HG03571 (cell line): ENCODE measurements around the gene RGS6.

Source experiments
- ATAC-seq: cut with Tn5 transposase; IDR thresholded peaks from one replicate; pipeline ENCODE4 v1.9.1; 2021; ENCODE audit not compliant: unreplicated experiment

RGS6 gene

GRCh38 chr14:72013721-72014345, 81.6 kb downstream of the RGS6 start:
- no peak for ATAC-seq

- no peak for ATAC-seq
These were observed 82.3 kb downstream of the RGS6 start for GRCh38 chr14:72014486-72014885.

- ATAC-seq, result no peak
These were observed 85.1 kb downstream of the RGS6 start for GRCh38 chr14:72017290-72017689.

GRCh38 chr14:72023128-72024042, 91.2 kb downstream of the RGS6 start:
- ATAC-seq, result no peak

- no peak for ATAC-seq
These were observed 91.8 kb downstream of the RGS6 start for GRCh38 chr14:72024043-72024407.

GRCh38 chr14:72024504-72024903, 92.3 kb downstream of the RGS6 start:
- no peak for ATAC-seq

- ATAC-seq, result no peak
These were observed 94.3 kb downstream of the RGS6 start for GRCh38 chr14:72026536-72026935.

- ATAC-seq, result no peak
These were observed 94.8 kb downstream of the RGS6 start for GRCh38 chr14:72027061-72027460.

GRCh38 chr14:72033365-72033764, 101.1 kb downstream of the RGS6 start:
- no peak for ATAC-seq

- ATAC-seq, result no peak
These were observed 108.3 kb downstream of the RGS6 start for GRCh38 chr14:72040528-72040927.

GRCh38 chr14:72045271-72045670, 113.0 kb downstream of the RGS6 start:
- ATAC-seq, result no peak

GRCh38 chr14:72045885-72046284, 113.7 kb downstream of the RGS6 start:
- no peak for ATAC-seq

- ATAC-seq, result no peak
These were observed 117.2 kb downstream of the RGS6 start for GRCh38 chr14:72049462-72049861.

- no peak for ATAC-seq
These were observed 120.1 kb downstream of the RGS6 start for GRCh38 chr14:72052356-72052755.

GRCh38 chr14:72053651-72054050, 121.4 kb downstream of the RGS6 start:
- ATAC-seq, result no peak

- ATAC-seq, result no peak
These were observed 122.7 kb downstream of the RGS6 start for GRCh38 chr14:72054911-72055310.

GRCh38 chr14:72057701-72058285, 125.6 kb downstream of the RGS6 start:
- ATAC-seq, result no peak

- no peak for ATAC-seq
These were observed 128.2 kb downstream of the RGS6 start for GRCh38 chr14:72060460-72060859.

- no peak for ATAC-seq
These were observed 128.7 kb downstream of the RGS6 start for GRCh38 chr14:72060917-72061316.

GRCh38 chr14:72061718-72062117, 129.5 kb downstream of the RGS6 start:
- ATAC-seq, result no peak

- no peak for ATAC-seq
These were observed 131.6 kb downstream of the RGS6 start for GRCh38 chr14:72063761-72064282.

- ATAC-seq, result no peak
These were observed 132.3 kb downstream of the RGS6 start for GRCh38 chr14:72064501-72064900.
